Heart right ventricle (tissue), 16 donors: ENCODE results near the gene PARD3. TPM values are rescaled to one million over a fixed set of nuclear protein-coding genes. Genes with fewer than 3 reads are reported as not detected.

ENCODE experiments used
- ATAC-seq, 8 donors: fragments of 200-7000 bp; cut with Tn5 transposase; one replicate each; pipeline ENCODE4 v1.9.1; 2020; ENCODE audit warnings: mild to moderate bottlenecking in 8 of 8, moderate library complexity in 8 of 8, moderate number of reproducible peaks in 1 of 8
- DNase-seq, 2 donors: peaks; one replicate each; pipeline ENCODE4 v3.0.0-alpha.2; 2020
- H3K27ac ChIP-seq, 10 donors: fragments of 200-600 bp; sonication (generic) in 2 of 10; one replicate each; pipeline versions ENCODE4 v1.5.0 to v1.8.0; 2020 to 2022; ENCODE audit warnings: mild to moderate bottlenecking in 3 of 10
- H3K27me3 ChIP-seq, 7 donors: fragments of 200-600 bp; one replicate each; pipeline ENCODE4 v1.8.0; 2021 to 2022; ENCODE audit warnings: mild to moderate bottlenecking in 2 of 7
- H3K36me3 ChIP-seq, 9 donors: fragments of 200-600 bp; sonication (generic) in 1 of 9; one replicate each; pipeline versions ENCODE4 v1.5.0 to v1.8.0; 2020 to 2022; ENCODE audit warnings: mild to moderate bottlenecking in 2 of 9
- H3K4me1 ChIP-seq, 9 donors: fragments of 200-600 bp; sonication (generic) in 1 of 9; one replicate each; pipeline versions ENCODE4 v1.5.0 to v1.8.0; 2020 to 2022; ENCODE audit warnings: mild to moderate bottlenecking in 4 of 9
- H3K4me3 ChIP-seq, 10 donors: fragments of 200-600 bp; sonication (generic) in 2 of 10; one replicate each; pipeline versions ENCODE4 v1.5.0 to v1.8.0; 2020 to 2022; ENCODE audit warnings: mild to moderate bottlenecking in 7 of 10, moderate library complexity in 2 of 10
- H3K9me3 ChIP-seq, 11 donors: fragments of 200-600 bp in 10 of 11; sonication (generic) in 2 of 11; one replicate each; pipeline versions ENCODE4 v1.5.0 to v1.8.0; 2013 to 2022; ENCODE audit warnings: mild to moderate bottlenecking in 2 of 11, control low read depth in 1 of 11, moderate library complexity in 1 of 11
- CTCF ChIP-seq, 9 donors: fragments of 200-600 bp; sonication (generic) in 2 of 9; IDR thresholded peaks; one replicate each; pipeline versions ENCODE4 v1.5.0 to v1.8.0; 2021 to 2022; ENCODE audit warnings: antibody characterized with exemption in 9 of 9, mild to moderate bottlenecking in 5 of 9, moderate library complexity in 1 of 9
- WGBS, 2 donors: extraction: QIAGEN DNeasy Blood & Tissue Kit; methylation state at CpG; one replicate each; pipeline ENCODE4 v1.1.7; 2013; ENCODE audit warnings: inconsistent platforms in 1 of 2; 5-methylcytosine and 5-hydroxymethylcytosine counted together
- intact Hi-C, 10 donors: fragments of 100-400 bp; cut with DNase I; formaldehyde crosslinking; loops; one replicate each; pipeline versions ENCODE4 v1.11.1 to v1.14.2; 2022
- polyA plus RNA-seq, 2 donors: library from polyadenylated mRNA; stranded (reverse); fragments of 200-250 nt; gene quantifications; one replicate each; pipeline ENCODE4 v1.2.3, GENCODE V29; 2013
- total RNA-seq, 10 donors: library from RNA; stranded (reverse); fragmentation: NEBNext Ultra II Directional in 3 of 10; extraction: Animal tissue kit (Norgen Biotek cat#: 25700) in 3 of 10; gene quantifications; one replicate each; pipeline versions ENCODE4 v1.2.1 to v1.2.4, GENCODE V29; 2021 to 2023
- donor health status: Arrhythmogenic right ventricular cardiomyopathy.
- donor health status: ischemic (EF 13 %, LVEDD 7.1; RV severe dilation, severe dysfunction).
- donor health status: healthy with polysubstance abuse.
- donor health status: DM: no; HTN: yes; CAD: no.
- donor health status: DM: no; HTN: no; CAD: no.
- donor health status: ischemic (EF 25% LVEDD 6.9; RV normal size, moderate dysfunction).
- donor health status: ischemic (EF 25% LVEDD 5.7; RV mildly dilated, moderate dysfunction).
- donor health status: healthy.
- donor health status: DM: yes; HTN: yes; CAD: no.
- donor health status: Ischemic cardiomyopathy.
- donor health status: ischemic (EF 35%, LVEDD 5.7; RV mildly dilated, moderate dysfunction).
- donor health status: nonischemic (EF 11% LVEDD 7.7; RV severe dilation, severe dysfunction).
- donor health status: DM: yes; HTN: yes; CAD: no.
- donor health status: PGD.
- donor health status: ischemic (EF 29% LVEDD 5.4; RV normal size, mild dysfunction).
- donor health status: nonischemic (EF 23%, LVEDD 6.1; RV moderate dilation, normal function).

PARD3 gene
- total and polyA plus RNA-seq, 12 donors = 19.7 to 41.8 (median 34.2) TPM

GRCh38 chr10:34206935-34207268, 608.2 kb downstream of the PARD3 start:
- intact Hi-C loops = no loop called here
- Histone ChIP-seq H3K4me1 (no peaks in the 10 kb centered on the region), H3K27ac (no peak overlapping the region), H3K27me3 (no peaks in the 10 kb centered on the region), H3K36me3 (no peaks in the 10 kb centered on the region), H3K9me3 (no peaks in the 10 kb centered on the region), H3K4me3 (no peak overlapping the region)
- ATAC-seq (no peak), DNase-seq (no peak)
- TF ChIP-seq CTCF (IDR thresholded peaks at IDR 0.05) = no peak
- 88 to 93% methylated on average over 1 of the region's 1 CpG for WGBS, 2 donors

- H3K27ac ChIP-seq = no peak overlapping the region
- no peak for ATAC-seq
- no peaks in the 10 kb centered on the region for H3K36me3 ChIP-seq
- H3K4me3 ChIP-seq = no peak overlapping the region
- H3K9me3 ChIP-seq = no peaks in the 10 kb centered on the region
- TF ChIP-seq CTCF (IDR thresholded peaks at IDR 0.05) = no peak
- WGBS, 2 donors = 96 to 97% methylated on average over 9 of the region's 9 CpGs
- no peaks in the 10 kb centered on the region for H3K4me1 ChIP-seq
- no peaks in the 10 kb centered on the region for H3K27me3 ChIP-seq
- DNase-seq = no peak
- intact Hi-C loops = no loop called here
These were observed 608.8 kb downstream of the PARD3 start for GRCh38 chr10:34206078-34206934.

- Histone ChIP-seq H3K4me3 (no peak overlapping the region), H3K4me1 (peaks cover 0 to 3% (median 0%) of the 10 kb centered on the region in 9 donors), H3K27me3 (no peaks in the 10 kb centered on the region), H3K36me3 (no peaks in the 10 kb centered on the region), H3K27ac (no peak overlapping the region), H3K9me3 (no peaks in the 10 kb centered on the region)
- WGBS, 2 donors = 84 to 92% methylated on average over 5 of the region's 5 CpGs
- DNase-seq (no peak), ATAC-seq (peak in 1 of 8 donors; percentile 15)
- TF ChIP-seq CTCF (IDR thresholded peaks at IDR 0.05) = no peak
- intact Hi-C loops = no loop called here
These were observed 609.6 kb downstream of the PARD3 start for GRCh38 chr10:34205452-34205851.

- WGBS, 2 donors = 94 to 95% methylated on average over 7 of the region's 7 CpGs
- intact Hi-C loops = no loop called here
- H3K27me3 ChIP-seq = no peaks in the 10 kb centered on the region
- H3K36me3 ChIP-seq = no peaks in the 10 kb centered on the region
- TF ChIP-seq CTCF (IDR thresholded peaks at IDR 0.05) = no peak
- H3K9me3 ChIP-seq = no peaks in the 10 kb centered on the region
- H3K27ac ChIP-seq = no peak overlapping the region
- H3K4me3 ChIP-seq = no peak overlapping the region
- ATAC-seq (no peak), DNase-seq (no peak)
- peaks cover 0 to 9% (median 0%) of the 10 kb centered on the region in 9 donors for H3K4me1 ChIP-seq
These were observed 611.0 kb downstream of the PARD3 start for GRCh38 chr10:34203966-34204630.
